ENCODE data around the gene SLC22A7. TPM values are rescaled to one million over a fixed set of nuclear protein-coding genes. Genes with fewer than 3 reads are reported as not detected.
A peak's percentile ranks its signal among the peaks of the same experiment; 100 is the strongest.

The SLC22A7 gene
- total RNA-seq, 1 experiment from 2014 or later: not detected

DNA sequence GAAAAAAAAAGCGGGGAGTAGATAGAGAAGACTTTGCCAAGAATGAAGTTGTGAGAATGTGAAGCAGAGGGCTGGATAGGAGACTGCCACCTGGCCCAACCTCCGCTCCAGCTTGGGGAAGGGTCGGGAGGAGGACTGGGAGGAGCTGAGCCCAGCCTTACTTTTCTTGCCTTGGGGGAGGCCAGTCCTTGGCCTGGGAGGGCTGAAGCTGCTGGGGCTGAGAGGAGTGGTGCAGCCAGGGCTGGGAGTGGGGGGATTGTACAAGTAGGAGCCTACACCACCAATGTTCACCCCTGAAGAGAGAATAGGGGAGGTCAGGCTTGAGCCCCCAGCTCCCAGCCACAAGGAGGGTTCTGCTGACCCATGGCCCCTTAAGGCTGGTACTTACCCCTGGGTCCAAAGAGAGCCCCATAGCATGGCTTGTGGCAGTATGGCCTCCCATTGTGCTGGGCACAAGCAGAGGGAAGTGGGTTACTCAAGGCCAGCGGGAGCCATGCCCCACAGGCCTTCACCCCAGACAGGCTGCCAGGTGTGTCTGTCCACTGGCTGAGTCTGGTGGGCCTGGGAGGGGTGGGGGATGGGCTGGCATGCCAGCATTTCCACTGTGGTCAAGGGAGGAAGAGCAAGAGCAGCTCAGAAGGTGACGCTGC is 9.5 kb downstream of the SLC22A7 start:
- BruUV-seq (replicated peaks): no TSS peak
- Mint-ChIP-seq H3K27me3 (ENCODE audit: unreplicated experiment) (no peaks in the 10 kb centered on the region), H3K4me3 (ENCODE audit: low read depth, unreplicated experiment) (peak overlapping the region; percentile 74), H3K4me1 (ENCODE audit: low read depth, unreplicated experiment) (peaks cover 10% of the 10 kb centered on the region), H3K36me3 (ENCODE audit: insufficient read depth, unreplicated experiment) (peaks cover 9% of the 10 kb centered on the region), H3K9me3 (ENCODE audit: low read depth, unreplicated experiment) (no peaks in the 10 kb centered on the region), H3K27ac (ENCODE audit: unreplicated experiment) (no peak overlapping the region)
- CTCF ChIA-PET: interaction anchor here (0.8 to 2.2 kb wide), 9 partner anchors 7 to 120 kb away, joined by 3 to 38 read pairs (median 3); partner anchors contain the start of genes ABCC10 and DNPH1
- intact Hi-C loops (cut with micrococcal nuclease; ENCODE audit: unreplicated experiment): no loop called here
- TF ChIP-seq, protein P1, sequence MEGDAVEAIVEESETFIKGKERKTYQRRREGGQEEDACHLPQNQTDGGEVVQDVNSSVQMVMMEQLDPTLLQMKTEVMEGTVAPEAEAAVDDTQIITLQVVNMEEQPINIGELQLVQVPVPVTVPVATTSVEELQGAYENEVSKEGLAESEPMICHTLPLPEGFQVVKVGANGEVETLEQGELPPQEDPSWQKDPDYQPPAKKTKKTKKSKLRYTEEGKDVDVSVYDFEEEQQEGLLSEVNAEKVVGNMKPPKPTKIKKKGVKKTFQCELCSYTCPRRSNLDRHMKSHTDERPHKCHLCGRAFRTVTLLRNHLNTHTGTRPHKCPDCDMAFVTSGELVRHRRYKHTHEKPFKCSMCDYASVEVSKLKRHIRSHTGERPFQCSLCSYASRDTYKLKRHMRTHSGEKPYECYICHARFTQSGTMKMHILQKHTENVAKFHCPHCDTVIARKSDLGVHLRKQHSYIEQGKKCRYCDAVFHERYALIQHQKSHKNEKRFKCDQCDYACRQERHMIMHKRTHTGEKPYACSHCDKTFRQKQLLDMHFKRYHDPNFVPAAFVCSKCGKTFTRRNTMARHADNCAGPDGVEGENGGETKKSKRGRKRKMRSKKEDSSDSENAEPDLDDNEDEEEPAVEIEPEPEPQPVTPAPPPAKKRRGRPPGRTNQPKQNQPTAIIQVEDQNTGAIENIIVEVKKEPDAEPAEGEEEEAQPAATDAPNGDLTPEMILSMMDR (IDR thresholded peaks at IDR 0.05; ENCODE audit: unreplicated experiment): no peak
- no peak for DNase-seq

DNA sequence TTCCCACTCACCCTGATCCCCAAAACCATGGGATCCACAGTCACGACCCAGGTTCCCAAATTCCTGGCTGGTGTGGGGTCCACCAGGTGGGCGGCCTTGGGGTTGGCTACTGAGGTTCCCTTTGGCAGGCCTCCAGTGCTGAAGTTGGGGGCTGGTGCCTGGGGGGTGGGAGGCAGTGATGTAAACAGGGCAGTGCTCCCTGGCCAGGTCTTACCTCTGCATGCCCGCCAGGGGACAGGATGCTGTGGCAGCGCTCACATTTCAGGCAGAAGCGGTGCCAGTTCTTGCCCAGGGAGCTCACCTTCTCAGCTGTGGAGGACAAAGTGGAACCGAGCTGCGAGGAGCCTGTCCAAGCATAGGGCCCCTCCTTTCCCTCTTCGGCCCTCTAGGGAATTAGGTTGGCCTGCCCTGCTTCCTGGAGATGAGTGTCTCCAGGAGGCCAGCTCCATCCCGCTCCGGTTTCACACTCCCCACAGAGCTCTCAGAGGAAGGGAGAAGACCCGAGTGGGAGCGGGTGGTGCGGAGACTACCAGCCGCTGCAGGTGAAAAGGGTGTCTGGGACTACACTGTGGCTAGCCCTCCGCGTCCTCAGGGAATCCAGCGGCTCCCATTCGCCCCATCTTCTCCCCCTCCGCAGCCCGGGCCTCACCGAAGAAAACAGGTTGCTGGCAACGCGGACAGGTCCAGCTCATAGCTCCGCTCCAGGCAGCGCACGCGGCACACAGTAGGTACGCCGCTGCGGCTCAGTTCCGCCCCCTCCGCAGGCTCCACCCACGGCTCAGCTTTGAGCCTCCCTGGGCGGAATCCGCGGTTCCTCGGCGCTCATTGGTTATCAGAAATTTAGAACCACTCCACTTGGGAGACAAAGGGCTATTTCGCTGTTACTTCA is 10.3 kb downstream of the SLC22A7 start, which contains the start of gene CRIP3:
Gene CRIP3, minus strand, starts transcription at position 726 of the 889 bp plus-strand sequence. Its CDS starts 34 bp downstream, at position 692.
- peaks cover 9% of the 10 kb centered on the region for H3K36me3 Mint-ChIP-seq (ENCODE audit: insufficient read depth, unreplicated experiment)
- TF ChIP-seq, protein P1 (IDR thresholded peaks at IDR 0.05; ENCODE audit: unreplicated experiment): peak; percentile 74
- DNase-seq: peak; percentile 74
- no peaks in the 10 kb centered on the region for H3K9me3 Mint-ChIP-seq (ENCODE audit: low read depth, unreplicated experiment)
- no peak within 1 kb of the TSS for H3K27ac Mint-ChIP-seq (ENCODE audit: unreplicated experiment)
- no TSS peak for BruUV-seq (replicated peaks)
- peaks cover 10% of the 10 kb centered on the region for H3K4me1 Mint-ChIP-seq (ENCODE audit: low read depth, unreplicated experiment)
- H3K27me3 Mint-ChIP-seq (ENCODE audit: unreplicated experiment): no peaks in the 10 kb centered on the region
- CTCF ChIA-PET: interaction anchor here (0.7 to 2.2 kb wide), 16 partner anchors 8 to 329 kb away, joined by 3 to 38 read pairs (median 4); partner anchors contain the start of genes ABCC10, DNPH1, KLHDC3 and SLC22A7
- intact Hi-C loops (cut with micrococcal nuclease; ENCODE audit: unreplicated experiment): no loop called here
- H3K4me3 Mint-ChIP-seq (ENCODE audit: low read depth, unreplicated experiment): peak within 1 kb of the TSS; percentile 74

DNA sequence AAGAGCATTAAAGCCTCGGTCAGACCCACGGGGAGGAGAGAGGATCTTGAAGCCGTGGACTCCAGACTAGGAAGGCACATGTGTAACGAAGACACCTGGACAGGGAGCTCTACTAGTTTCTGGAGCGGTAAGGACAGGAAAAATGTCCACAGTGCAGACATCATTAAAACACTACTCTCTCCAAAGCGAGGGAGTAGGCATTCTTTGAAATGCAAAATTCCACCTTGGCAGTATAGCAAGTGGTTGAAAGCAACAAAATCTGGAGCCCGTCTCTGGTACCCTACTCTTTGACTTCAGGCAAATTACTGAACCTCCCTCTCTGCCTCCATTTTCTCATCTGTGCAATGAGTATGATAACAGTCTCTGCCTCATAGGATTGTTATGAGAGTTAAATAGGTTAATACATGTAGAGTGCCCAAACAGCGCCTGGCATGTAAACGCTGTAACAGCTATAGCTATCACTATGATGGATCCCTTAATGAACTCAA is 11.0 kb downstream of the SLC22A7 start:
- no peaks in the 10 kb centered on the region for H3K9me3 Mint-ChIP-seq (ENCODE audit: low read depth, unreplicated experiment)
- peaks cover 9% of the 10 kb centered on the region for H3K36me3 Mint-ChIP-seq (ENCODE audit: insufficient read depth, unreplicated experiment)
- TF ChIP-seq, protein P1 (IDR thresholded peaks at IDR 0.05; ENCODE audit: unreplicated experiment): no peak
- peak overlapping the region; percentile 74 for H3K4me3 Mint-ChIP-seq (ENCODE audit: low read depth, unreplicated experiment)
- DNase-seq: no peak
- intact Hi-C loops (cut with micrococcal nuclease; ENCODE audit: unreplicated experiment): no loop called here
- no peak overlapping the region for H3K27ac Mint-ChIP-seq (ENCODE audit: unreplicated experiment)
- no TSS peak for BruUV-seq (replicated peaks)
- CTCF ChIA-PET: interaction anchor here (0.6 to 2.2 kb wide), 12 partner anchors 11 to 330 kb away, joined by 3 to 38 read pairs (median 6); partner anchors contain the start of genes ABCC10, DNPH1, KLHDC3 and SLC22A7
- H3K4me1 Mint-ChIP-seq (ENCODE audit: low read depth, unreplicated experiment): peaks cover 10% of the 10 kb centered on the region
- H3K27me3 Mint-ChIP-seq (ENCODE audit: unreplicated experiment): peaks cover 6% of the 10 kb centered on the region

DNA sequence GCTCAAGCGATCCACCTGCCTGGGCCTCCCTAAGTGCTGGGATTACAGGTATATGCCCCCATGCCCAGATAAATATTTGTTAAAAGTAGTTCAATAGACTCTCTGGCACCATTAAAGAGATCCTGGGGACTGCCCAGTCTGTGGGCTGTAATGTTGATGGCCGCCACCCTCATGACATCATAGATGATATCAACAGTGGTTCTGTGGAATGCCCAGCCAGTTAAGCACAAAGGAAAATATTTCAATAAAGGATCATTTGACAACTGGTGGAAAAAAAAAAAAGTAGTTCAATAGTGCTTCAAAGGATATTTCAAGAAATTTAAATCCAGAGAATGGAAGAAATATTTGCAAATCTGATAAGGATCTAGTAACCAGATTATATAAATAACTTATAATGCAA is 12.1 kb downstream of the SLC22A7 start:
- no TSS peak for BruUV-seq (replicated peaks)
- Mint-ChIP-seq H3K4me1 (ENCODE audit: low read depth, unreplicated experiment) (peaks cover 10% of the 10 kb centered on the region), H3K27me3 (ENCODE audit: unreplicated experiment) (peaks cover 17% of the 10 kb centered on the region), H3K4me3 (ENCODE audit: low read depth, unreplicated experiment) (no peak overlapping the region), H3K27ac (ENCODE audit: unreplicated experiment) (no peak overlapping the region), H3K36me3 (ENCODE audit: insufficient read depth, unreplicated experiment) (peaks cover 9% of the 10 kb centered on the region), H3K9me3 (ENCODE audit: low read depth, unreplicated experiment) (no peaks in the 10 kb centered on the region)
- TF ChIP-seq, protein P1 (IDR thresholded peaks at IDR 0.05; ENCODE audit: unreplicated experiment): no peak
- no peak for DNase-seq
- CTCF ChIA-PET: no interaction called here
- intact Hi-C loops (cut with micrococcal nuclease; ENCODE audit: unreplicated experiment): no loop called here
